Stimulated activated CD4-positive, alpha-beta T cell treated with anti-CD3 and anti-CD28 coated beads, Interleukin-1b, Interleukin-23, amount 100 ng/mL, for 4 hours (primary cell): Measurements from ENCODE around the gene SPATS1.
"Not testable (repeated sequence)": the region's sequence is repeated elsewhere in the genome, so short reads cannot be mapped to it uniquely, and the experiment has no call there.

Experiments
- DNase-seq, 2 donors: peaks; one replicate each; pipeline ENCODE4 v3.0.0-alpha.2; 2020; ENCODE audit warnings: low read depth in 2 of 2

SPATS1 gene

DNA sequence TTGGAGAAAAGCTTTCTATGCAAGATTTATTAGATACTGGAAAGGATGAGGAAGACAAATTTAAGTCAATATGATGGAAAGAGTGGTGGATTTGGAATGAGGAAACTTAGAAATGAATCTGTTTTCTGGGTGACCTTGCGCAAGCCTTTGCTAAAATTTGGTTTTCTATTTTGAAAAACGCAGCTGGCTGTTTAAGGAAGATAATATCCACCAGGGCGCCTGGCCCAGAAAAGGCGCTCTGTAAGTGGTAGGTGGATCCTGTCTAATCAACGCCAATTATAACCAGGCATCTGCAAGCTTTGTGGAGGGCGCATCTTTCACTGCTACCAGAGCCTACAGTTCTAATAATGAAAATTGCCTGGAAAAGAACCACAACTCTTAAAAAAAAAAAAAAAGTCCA lies 398 bp upstream of the SPATS1 start:
- no peak for DNase-seq

DNA sequence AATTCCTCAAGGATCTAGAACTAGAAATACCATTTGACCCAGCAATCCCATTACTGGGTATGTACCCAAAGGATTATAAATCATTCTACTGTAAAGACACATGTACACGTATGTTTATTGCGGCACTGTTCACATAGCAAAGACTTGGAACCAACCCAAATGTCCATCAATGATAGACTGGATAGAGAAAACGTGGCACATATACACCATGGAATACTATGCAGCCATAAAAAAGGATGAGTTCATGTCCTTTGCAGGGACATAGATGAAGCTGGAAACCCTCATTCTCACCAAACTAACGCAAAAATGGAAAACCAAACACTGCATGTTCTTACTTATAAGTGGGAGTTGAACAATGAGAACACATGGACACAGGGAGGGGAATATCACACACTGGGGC lies 4.4 kb downstream of the SPATS1 start:
- DNase-seq: not testable (repeated sequence)

DNA sequence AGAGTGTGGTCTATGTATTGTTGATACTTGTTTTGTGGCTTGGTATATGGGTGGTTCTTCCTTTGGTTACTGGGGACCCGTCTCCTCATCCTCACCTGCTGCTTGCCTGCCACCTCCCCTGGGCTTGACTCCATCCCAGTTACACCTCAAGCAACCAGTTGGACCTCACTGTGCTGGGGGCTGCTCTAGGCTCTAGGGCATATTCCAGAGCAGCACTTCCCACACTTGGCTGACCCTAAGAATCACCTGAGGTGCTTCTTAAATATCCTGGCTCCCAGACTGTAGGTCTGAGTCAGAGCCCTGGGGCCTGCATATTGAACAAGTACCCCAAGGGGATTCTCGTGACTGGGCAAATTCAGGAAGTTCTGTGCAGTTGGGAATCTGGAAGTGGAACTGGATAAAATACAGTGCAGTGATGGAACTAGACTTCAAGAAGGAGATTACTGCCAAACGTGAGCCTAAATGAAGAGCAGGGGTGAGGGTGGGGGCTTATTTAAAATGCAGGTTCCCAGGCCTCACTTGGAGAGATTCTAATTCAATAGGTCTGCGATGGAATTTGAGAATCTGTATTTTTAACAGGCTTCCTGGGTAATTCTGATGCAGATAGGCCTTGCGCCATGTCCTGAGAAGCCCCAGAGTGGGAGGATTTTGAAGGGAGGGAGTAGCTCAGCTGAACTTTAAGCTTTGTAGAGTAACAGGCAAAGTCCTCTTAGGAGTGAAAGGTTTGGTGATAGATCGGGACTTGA lies 7.6 kb downstream of the SPATS1 start:
- no peak for DNase-seq

DNA sequence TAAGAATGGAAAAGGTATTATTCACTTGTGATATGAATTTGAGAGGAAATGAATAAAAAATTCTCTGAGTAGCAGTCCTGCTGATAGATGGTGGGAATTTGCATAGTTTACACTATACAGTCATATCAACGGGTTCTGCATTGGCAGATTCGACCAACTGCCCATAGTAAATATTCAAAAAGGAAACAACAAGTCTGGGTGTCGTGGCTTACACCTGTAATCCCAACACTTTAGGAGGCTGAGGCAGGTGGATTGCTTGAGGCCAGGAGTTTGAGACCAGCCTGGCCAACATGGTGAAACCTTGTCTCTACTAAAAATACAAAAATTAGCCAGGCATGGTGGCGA lies 8.2 kb downstream of the SPATS1 start:
- DNase-seq: not testable (repeated sequence)

DNA sequence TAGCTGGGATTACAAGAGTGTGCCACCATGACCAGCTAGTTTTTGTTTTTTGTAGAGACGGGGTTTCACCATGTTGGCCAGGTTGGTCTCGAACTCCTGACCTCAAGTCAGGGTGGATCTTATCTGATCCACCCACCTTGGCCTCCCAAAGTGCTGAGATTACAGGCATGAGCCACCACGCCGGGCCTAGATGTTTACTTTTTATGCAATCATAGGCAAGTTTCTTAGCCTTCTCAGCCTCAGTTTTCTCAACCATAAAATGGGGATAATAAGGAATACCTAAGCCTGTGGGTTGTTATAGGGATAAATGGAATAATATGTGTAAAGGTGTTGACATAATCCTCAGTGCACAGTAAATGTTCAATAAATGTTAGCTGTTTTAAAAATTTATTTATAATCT lies 9.8 kb downstream of the SPATS1 start:
- no peak for DNase-seq

DNA sequence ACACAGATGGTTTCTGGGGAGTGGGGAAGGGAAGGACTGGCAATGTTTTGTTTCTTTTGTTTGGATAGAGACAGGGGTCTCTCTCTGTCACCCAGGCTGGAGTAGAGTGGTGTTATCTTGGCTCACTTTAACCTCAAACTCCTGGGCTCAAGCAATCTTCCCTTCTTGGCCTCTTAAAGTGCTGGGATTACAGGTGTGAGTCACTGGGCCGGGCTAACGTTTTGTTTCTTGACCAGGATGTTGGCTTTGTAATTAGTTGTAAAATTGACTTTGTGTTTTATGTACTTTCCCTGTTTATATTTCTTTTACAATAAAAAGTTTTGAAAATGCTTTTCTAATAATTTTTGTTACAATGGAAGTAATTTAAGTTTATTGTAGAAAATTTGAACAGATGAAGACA lies 10.9 kb downstream of the SPATS1 start:
- no peak for DNase-seq

DNA sequence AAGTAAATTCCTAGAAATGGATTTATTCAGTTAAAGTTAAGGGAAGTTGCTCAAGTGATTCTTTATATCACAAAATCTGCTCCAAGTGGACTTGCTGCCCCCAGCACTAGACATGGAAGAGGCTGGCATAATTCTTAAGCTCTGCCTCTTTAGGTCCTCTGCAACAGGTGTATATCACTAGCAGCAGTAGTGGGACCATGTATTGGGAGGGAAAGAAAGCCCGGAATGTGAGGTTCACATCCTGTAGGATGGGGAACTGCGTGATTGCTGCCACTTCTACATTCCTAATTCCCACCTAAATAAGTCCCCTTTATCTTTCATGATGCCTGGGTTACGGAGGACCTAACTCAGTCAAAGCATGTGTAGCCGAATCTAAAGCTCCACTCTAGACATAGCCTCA lies 13.2 kb downstream of the SPATS1 start:
- no peak for DNase-seq

DNA sequence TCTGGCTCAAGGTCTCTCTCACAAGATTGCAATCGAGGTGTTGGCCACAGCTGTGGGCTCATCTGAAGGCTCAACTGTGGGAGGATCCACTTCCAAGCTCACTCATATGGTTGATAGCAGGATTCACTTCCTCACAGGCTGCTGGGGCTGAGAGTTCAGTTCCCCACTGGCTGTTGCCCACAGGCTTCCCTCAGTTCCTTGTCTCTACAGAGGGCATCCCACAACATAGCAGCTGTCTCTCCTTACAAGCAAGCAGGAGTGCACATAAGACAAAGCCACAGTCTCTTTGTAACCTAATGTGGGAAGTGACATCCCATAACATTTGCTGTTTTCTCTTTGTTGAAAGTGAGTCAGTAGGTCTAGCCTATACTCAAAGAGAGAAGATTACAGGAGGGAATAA lies 14.0 kb downstream of the SPATS1 start:
- no peak for DNase-seq

DNA sequence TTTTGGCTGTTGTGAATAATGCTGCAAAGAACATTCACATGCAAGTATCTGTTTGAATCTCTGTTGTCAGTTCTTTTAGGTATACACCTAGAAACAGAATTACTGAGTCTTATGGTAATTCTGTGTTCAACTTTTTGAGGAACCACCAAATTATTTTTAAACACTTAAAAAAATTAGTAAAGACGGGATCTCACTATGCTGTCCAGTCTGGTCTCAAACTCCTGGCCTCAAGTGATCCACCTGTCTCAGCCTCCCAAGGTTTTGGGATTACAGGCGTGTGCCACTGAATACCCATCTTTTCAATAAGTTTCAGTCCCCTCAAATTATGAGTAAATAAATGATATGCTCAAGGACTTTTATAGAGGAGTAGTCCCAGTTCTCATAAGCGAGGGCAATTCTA lies 17.5 kb downstream of the SPATS1 start:
- DNase-seq: no peak

DNA sequence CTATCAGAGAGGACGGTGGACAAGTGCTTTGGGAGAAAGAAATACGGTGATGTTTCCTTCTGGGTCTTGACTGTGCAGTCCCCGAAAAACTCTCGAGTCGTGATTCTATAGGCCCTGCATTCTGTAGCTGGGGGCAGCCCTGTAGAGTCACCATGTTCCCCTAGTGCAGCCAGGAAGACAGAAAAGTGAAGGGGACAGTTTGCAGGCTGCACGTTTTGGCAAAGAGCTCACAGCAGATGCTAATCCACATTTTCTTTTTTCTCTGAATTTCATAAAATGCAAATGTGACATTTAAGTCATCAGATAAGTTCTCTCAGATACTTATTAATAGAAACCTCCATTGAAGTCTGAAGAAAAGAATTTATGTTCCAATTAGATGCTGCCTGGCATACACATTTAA lies 19.5 kb downstream of the SPATS1 start:
- DNase-seq: no peak

DNA sequence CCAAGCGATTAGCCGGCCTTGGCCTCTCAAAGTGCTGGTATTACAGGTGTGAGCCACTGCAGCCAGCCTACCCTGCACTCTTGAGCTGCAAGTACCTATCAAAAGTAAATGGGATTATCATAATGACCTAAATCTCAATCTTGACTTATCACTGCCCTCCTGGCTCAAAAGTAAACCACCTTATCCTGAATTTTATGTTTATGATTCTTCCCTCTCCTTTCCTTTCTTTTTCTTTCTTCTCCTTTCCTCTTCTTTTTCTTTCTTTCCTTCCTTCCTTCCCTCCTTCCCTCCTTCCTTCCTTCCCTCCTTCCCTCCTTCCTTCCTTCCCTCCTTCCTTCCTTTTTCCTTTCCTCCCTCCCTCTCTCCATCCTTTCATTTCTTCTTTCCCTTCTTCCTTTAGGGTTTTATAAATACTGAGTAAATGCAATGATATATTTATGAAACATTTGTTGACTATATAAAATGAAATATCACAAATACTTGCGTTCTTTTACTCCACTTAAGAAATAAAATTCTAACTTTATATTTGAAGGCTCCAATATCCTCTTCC lies 21.0 kb downstream of the SPATS1 start:
- DNase-seq: no peak

DNA sequence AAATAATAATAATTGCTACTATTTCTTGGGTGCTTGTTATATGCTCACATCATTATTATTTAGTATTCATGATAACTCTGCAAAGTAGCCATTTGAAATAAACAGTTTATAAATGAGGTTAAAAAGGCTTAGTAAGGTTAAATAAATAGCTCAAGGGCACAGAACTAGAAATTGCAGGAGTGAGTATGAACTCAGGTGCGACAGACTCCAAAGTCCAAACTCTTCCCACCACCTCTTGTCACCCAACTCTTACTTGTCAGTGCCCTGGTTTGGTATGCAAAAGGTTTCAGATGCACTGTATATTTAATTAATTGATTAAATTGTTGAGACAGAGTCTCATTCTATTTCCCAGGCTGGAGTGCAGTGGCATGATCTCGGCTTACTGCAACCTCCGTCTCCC lies 24.3 kb downstream of the SPATS1 start:
- DNase-seq: no peak

DNA sequence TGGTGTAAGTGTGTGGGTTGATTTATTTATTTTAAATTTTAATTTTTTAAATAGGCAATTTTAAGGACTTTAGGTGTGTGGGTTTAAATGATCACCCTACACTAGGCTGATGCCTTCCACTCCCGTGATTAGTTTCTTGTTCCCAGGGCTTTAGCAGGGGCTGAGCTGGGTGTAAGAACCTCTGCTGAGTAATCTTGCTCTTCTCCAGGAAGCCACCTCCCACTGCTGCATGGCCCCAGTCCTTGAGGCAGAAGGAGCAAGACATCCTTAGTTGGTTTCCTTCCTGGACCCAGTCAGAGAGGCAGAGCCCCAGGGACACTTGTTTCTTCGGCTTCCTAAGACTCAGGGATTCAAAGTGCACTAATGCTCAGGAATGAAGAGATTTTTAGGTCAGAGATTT lies 25.2 kb downstream of the SPATS1 start:
- no peak for DNase-seq

DNA sequence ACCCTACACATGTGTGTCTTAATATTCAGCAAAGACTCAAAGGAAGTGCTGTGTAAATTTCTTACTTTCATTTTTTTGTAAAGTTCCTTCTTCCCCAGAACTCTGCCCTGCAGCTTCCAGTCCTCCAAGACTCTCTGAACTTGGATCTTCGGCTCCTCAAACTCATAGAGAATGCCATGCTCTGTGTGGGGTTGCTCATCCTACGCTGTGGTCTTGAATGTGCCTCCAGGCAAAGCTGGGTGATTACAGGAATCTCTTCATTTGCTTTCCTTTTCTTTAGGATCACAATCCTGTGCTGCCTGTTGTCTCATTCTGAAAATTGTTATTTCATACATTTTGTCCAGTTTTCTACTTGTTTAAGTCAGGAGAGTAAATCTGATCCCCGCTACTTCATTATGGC lies 30.6 kb downstream of the SPATS1 start:
- no peak for DNase-seq

DNA sequence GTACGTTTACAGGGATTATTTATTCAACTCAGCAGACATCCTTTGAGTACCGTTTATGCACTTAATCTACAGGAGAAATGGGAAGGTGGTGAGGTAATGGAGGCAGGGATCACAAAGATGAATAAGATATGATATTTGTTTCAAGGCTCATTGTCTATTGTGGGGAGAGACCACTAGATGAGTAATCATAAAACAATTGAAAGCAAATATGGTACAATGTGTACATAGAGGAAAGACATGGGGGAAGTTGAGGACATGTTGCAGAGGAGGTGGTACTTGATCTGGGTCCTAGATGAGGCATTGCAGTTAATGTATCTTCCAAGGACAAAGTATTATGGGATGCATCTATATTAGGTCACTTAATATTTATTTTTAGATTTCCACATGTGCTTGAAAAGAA lies 31.3 kb downstream of the SPATS1 start:
- DNase-seq: no peak

DNA sequence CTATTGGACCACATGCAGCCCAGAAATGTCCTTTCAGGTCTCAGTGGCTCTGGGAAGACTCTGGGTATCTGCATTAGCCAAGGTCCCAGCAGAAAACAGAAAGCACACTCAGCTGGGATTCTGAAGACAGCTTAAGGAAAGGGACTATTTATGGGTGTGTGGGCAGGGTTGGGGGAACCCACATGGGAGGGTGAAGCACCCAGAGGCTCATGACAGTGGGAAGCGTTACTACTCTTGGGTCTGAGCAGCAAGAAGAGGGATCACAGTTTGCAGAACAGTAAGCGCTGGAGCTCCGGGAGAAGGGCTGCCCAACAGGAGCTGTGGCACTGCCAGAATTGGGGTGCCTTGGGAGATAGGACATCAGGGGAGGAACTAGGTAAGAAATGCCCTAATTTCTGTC lies 32.6 kb downstream of the SPATS1 start:
- no peak for DNase-seq

DNA sequence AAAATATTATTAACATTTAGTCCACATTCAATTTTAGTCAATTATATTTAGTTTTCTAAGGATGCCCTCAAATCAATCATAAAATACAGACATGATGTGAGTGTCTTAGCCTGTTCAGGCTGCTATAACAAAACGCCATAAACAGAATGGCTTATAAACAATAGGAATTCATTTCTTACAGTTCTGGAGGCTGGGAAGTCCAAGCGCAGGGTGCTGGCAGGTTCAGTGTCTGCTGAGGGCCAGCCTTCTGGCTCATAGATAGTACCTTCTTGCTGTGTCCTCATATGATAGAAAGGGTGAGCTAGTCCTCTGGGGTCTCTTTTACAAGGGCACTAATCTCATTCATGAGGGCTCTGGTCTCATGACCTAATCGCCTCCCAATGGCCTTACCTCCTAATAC lies 35.0 kb downstream of the SPATS1 start:
- DNase-seq: no peak

DNA sequence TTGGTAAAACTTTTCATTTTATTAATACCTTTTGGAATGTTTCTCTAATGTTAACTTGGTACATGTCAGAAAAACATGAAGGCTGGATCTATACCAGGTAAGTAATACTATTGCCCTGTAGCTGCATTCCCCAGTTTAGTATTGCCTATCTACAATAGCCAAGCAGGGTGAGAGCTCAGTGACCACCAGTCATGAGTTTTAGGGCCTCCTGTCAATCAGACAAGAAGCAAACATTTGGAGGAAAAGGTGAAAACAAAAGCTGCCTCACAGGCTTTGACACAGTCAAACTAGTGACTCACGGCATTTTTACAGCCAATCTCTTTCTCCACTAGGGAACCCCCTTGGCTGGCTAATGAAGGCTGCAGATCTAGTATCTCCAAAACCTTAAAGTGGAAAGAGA lies 35.5 kb downstream of the SPATS1 start:
- DNase-seq: no peak

DNA sequence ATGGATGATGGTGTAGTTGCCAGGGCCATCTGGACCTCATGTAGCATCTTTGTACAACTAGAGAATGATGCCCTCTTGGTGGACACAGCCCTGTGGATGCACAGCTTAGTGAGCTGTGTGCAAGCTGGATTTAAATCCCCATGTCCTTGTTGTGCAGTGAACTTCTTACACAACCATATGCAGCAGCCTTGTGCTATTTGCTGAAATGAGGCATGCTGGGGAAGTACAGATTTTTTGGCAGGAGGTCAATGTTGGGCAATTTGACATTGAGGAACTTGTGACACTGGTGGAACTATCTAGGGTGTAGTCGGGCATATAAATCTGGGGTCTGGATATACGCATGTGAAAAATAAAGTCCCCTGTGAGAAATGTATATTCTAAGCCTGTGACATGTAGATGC lies 39.3 kb downstream of the SPATS1 start:
- no peak for DNase-seq

DNA sequence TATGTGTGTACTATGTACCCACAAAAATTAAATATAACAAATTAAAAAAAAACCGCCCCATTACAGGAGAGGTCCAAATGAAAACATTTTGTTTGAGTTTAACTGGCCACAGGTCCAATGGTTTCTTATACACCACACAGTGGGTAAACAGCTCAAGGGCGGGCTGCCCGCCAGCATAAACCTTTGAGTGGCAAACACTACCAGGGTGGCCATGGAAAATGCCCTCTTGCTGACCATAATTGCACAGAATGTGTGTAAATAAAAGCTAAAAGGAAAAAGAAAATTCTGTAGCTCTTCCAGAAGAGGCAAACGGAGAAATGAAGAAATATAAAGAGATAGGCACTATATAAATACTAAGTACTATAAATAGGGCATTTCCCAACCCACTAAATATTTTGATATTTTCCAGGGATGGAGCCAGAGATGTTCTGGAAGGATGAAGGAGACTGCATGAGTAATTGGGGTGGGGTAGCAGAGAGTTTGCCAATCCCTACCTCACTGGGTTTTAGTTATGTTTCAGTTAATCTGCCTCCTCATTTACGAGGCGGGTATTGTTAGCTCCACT lies 44.0 kb downstream of the SPATS1 start:
- no peak for DNase-seq

DNA sequence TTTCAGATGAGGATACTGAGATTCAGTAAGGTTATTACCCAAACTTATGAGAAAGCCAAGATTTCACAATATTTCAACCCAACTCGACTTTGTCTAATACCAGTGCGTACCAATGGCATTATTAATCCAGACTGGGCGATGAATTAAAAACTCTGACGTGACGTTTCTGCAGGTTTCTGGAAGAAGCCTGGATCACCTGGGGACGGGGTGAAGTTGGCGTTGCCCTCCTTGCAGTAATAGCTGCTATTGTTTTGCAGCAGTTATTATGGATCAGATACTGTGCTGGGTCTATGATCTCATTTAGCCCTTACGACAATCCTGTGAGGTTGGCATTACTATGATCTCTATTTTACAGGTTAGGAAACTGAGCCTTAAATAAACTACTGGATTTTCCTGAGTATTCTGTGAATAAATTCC lies 44.5 kb downstream of the SPATS1 start:
- no peak for DNase-seq

DNA sequence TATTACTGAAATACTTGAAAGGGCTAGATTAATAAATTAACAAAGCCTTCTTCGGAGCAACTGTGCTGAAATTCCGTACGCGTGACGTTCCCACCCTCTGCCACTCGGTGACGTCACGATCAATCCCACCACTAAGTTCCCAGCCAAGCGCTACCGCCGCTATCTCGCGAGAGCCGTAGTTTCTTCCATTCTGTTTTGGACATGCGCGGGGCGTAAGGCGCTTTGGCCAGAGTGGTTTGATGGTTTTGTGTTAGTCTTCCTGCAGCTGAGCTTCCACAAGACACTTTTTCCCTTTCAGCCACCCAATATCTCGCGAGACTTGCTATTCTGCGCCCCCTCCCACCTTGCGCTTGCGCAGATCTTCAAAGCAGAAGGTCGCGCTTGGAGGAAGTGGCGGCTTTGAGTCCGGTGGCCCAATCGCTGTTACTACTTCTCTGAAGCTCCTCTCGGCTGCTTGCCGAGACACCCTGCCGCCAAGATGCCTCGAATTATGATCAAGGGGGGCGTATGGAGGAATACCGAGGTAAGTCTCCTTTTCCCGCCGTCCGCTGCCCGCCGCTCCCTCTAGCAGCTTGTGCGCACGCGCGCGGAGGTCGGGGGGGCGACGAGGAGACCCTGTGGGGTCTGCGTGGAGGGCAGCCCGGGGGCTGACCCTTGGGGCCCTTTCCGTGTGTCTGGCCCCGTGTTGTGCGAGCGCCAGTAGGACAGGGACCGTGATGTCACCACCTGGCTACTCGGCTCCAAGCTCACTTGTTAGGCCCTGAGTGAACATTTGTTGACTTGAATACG lies 45.1 kb downstream of the SPATS1 start, which contains the start of gene CDC5L:
Gene CDC5L, plus strand, starts transcription at position 361 of the 789 bp plus-strand sequence. Its CDS starts 118 bp downstream, at position 479.
- DNase-seq: peak; percentile 78 to 83

DNA sequence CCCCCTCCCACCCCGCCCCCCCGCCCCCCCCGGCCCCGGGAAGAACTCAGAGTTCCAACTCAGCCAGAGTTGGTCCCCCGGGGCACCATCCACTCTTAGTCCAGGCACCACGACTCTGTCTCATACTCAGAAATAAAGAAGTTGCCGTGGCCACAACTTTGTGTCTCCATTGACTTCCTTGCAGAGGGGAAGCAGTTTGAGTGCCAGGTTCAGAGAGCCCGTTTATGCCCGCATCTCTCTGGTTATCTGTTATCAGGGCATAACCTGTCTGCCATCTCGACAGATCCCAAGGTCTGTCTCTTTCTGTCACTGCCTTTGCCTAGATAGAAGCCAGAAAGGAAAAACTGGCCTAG lies 45.7 kb downstream of the SPATS1 start:
- no peak for DNase-seq
